GM15510 (cell line): ENCODE results near the gene KNOP1.

Experiments
- POLR2A ChIP-seq: IDR thresholded peaks from 3 replicates; pipeline ENCODE4 v1.6.1; 2011; ENCODE audit warnings: borderline replicate concordance; ENCODE audit not compliant: insufficient read length; ENCODE audit errors: extremely low read depth

Gene KNOP1, protein sequence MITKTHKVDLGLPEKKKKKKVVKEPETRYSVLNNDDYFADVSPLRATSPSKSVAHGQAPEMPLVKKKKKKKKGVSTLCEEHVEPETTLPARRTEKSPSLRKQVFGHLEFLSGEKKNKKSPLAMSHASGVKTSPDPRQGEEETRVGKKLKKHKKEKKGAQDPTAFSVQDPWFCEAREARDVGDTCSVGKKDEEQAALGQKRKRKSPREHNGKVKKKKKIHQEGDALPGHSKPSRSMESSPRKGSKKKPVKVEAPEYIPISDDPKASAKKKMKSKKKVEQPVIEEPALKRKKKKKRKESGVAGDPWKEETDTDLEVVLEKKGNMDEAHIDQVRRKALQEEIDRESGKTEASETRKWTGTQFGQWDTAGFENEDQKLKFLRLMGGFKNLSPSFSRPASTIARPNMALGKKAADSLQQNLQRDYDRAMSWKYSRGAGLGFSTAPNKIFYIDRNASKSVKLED

DNA sequence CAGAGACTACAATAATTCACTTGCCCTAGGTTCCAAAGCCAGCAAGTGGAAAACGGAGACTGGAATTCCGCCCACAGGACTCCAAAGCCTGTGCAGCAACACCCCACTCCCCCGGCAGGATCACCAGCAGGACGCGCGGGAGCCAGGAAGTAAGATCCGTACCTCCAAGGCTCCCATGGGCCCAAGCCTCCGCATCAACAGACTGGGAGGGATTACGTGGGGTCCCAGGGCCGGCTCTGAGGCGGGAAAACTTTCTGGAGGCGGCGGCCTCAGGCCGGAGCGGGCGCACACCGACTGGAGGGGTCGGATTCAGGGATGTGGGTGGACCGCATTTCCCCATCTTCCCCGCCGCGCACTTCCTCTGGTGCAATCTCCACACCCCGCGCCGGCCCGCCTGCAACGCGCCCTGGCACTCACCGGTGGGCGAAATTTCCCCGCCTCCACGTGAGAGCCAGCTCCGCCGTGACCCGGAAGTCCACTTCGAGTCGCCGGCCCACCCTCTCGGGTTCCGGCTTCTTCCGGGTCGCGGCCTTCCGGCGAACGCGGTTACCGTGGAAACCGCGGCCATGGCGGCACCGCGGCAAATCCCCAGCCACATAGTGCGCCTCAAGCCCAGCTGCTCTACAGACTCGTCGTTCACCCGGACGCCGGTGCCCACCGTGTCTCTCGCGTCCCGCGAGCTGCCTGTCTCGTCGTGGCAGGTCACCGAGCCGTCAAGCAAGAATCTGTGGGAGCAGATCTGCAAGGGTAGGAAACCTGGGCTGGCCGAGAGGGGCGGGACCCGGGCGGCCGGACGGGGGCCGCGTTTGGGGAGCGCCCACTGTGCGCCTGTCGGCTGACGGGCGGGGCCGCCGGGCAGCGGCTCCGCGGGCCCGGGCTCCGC lies at the start of gene KNOP1, which contains the start of gene IQCK:
Gene KNOP1, minus strand, starts transcription at position 487 of the 883 bp plus-strand sequence. CDS start 3,192 bp downstream, outside the sequence.
Gene IQCK, plus strand, starts transcription at position 531 of the 883 bp plus-strand sequence. Its CDS starts 36 bp downstream, at position 567.
- TF ChIP-seq POLR2A, result peak; percentile 65

DNA sequence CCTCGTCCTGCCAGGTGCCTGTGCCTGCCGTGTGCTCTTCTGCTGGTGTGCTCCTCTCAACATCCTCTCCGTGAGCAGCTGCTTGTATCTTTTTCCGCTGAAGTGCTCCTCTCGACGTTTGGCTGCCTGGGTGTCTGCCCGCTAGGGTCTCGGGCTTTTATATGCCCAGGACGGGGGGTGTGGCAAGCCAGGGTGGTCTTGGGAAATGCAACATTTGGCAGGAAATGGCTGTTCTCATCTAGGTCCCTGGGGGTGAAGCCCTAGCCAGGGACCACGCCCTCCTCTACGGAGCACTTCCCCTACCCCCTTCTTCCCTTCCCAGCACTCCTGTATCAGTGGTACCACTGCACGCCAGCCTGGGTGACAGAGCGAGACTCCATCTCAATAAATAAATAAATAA lies 49.5 kb upstream of the KNOP1 start:
- TF ChIP-seq POLR2A, result no peak

DNA sequence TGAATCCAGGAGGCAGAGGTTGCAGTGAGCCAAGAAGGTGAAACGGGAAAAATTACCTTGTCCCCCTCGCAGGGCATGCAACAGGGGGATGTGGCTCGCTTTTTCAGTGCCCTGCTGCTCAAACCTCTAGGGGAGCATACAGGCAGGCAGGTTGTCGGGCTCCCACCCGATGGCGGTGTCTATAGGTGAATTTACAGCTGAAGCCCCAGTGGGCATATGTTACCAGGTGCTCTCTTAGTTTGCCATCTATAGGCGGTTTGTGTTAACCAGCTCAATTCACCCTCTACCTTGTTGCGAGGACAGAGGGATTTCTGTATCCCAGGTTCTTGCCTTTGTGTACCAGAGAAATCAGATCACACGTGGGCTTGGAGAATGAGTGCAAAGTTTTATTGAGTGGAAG lies 49.0 kb upstream of the KNOP1 start:
- no peak for TF ChIP-seq POLR2A

DNA sequence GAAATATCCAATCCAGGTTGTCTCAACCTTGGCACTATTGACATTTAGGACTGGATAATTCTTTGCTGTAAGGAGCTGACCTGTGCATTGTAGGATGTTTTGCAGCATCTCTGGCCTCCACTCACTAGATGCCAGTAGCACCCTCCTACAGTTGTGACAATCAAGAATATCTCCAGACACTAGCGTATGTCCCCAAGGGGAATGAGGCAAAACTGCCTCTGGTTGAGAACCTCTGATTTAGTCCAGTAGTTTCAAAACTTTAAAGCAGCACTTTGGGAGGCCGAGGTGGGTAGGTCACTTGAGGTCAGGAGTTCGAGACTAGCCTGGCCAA lies 48.5 kb upstream of the KNOP1 start:
- TF ChIP-seq POLR2A, result no peak

DNA sequence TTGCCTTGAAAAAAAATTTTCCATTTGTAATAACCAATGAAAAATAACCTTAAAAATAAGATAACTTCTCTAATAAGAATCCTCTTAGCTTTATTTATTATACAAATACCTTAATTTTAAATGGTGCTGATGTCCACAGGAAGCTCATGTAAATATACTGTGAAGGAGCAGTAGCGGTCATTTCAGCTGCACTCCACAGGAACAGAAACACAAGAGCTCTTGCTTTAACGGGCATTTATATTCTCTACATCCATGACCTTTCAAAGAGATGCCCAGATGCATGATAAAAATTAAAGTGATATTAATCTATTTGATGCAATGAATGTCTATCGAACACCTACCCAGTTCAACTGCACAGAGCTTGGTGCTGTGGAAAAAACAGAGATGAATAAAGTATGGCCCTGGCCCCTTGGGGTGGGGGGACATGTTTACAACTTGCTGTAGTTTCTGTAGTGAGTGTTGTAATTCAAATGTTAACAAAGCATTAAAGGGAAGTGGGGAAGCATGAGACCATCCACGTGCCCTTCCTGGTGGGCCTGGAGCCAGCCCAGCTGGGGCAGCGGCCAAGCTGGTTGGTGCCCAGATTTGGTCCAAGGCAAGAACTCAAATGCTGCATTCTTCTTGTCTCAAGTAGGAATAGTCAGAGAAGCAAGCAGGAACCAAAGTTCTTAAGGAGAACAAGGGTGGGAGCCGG lies 48.0 kb upstream of the KNOP1 start:
- no peak for TF ChIP-seq POLR2A

DNA sequence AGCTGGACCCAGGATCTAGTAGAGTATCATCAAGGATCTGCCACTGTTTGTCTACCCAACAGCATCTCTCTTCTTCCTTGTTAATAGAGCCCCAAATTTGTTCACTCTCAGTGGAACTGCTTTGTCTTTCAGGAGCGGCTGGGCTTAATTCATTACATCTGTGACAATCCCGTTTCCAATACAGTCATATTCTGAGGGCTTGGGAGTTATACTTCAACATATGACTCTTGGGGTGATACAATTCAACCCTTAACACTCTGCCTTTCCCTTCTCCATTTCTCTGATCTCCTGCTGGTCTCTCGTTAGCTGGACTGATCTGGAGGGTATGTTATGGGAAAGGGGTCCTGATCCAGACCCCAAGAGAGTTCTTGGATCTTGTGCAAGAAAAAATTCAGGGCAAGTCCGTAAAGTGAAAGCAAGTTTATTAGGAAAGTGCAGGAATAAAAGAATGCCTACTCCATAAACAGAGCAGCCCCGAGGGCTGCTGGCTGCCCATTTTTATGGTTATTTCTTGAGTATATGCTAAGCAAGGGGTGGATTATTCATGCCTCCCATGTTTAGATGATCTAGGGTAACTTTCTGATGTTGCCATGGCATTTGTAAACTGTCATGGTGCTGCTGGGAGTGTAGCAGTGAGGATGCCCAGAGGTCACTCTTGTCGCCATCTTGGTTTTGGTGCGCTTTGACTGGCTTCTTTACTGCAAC lies 42.5 kb upstream of the KNOP1 start:
- TF ChIP-seq POLR2A, result no peak

DNA sequence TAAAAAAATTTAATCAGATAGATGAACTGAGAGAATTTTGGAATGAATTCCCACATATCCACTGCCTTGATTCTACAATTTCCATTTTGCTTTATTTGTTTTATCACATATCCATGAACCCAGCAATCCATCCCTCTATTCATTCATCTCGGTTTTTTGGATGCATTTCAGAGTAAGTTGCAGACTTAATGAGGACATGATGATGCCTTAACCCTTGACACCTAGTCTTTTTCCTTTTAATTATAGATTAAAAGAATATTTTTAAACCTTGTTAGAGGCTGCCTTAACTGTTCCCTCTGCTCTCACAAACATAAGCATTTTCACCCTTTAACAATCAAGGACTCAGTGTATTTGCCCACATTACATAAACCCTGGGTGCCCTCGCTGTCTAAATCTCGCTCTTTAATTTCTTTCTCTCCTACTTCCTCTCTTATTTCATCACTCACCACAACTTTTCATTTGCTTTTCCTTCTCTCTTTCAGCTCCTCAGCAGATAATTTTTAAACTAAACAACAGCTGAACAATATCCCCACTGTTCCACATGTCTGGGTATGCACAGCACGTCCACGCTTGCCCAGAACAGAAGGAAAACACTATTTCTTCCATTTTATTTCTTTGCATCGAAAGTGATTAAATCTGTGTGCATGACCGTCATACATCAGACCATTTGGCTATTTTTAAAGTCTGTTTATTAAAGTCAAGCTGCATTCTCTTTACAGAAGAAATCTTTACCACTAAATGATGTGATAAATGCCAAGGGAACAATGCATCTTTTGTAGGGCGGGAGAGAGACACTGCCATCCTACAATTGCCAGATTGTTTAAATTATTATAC lies 40.0 kb upstream of the KNOP1 start:
- no peak for TF ChIP-seq POLR2A

DNA sequence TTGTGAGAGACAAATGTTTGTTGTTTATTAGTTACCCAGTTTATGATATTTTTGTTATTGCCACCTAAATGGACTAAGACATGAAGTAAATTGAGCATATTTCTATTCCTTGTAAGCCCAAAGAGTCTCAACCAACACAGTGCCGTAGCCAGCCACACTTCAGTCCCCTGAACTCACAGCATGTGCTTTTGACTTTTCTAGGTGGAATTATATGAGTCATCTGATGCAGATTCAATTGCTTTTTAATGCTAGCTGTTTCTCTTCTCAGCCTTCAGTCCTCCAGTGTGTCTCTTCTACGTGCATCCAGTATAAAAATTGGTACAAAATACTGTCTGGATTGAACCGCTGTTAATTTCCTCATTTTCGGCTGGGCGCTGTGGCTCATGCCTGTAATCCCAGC lies 39.0 kb upstream of the KNOP1 start:
- TF ChIP-seq POLR2A, result no peak

DNA sequence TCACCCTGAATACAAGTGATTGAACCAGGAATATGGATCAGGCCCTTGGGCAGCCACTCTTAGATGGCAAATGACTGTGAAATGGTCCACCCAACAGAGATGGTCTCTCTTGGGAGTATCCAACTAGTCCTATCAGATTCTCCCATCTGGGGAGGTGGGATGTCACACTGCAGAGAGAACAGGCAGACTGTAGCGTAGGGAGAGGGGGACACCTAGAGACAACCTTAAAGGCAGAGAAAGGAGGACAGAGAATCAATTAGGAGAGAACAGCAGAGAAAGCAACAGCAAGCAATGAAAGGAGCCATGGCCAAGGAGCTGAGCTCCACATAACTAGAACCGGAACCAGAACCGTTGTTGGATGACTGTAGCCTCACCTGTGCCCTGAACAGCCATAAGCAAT lies 37.2 kb upstream of the KNOP1 start:
- no peak for TF ChIP-seq POLR2A

DNA sequence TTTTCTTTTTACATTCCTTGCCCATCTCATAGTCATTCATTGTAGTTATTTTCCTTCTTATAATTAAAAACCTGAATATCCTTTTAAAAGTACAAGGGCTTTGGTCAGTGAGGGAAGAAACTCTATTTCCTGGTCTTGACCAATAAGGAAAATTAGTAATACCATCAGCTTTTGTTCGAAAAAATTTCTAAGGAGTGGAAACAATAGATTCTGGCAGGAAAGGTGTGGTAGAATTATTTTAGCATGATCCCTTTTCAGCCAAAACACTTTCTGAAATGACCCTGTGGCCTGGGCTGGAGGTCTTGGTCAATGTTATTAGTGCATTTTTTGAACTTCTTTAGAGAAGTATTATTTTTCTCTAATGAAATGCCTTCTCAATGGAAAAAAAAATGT lies 36.6 kb upstream of the KNOP1 start:
- no peak for TF ChIP-seq POLR2A

DNA sequence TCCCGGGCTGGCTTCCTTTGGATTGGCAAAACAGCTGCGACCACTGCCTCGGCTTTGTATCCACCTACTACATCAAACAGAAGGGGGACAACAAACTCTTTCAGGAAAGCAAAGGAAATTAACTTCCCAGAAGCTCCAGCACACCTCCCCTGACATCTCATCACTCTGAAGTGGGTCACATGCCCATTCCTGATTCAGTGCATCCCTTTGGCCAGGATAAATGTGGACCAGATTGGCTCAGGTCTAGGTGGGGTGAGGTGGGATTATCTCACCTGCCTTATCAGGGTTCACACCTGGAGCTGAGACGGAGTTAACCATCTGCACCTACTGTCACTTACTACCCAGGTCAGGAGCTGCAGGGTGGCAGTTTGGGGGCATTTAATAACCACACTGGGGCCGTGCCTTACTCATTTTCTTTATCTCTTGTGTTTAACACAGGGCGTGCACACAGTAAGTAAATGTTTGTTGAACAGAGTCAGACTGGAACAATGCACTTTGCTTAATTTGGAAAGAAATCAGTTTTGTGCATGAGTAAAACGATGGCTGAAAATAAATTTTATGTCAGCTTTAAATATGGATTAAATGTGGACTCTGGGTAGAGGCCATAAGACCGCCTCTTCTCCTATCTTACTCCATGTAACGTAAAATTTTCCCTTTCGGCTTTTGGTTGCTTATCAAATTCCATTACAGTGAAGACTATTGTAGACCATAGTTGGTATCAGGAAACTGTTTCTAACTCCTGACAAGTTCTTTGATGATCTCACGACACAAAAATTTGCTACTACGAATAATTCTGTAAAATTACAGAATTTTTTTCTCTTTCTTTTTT lies 36.0 kb upstream of the KNOP1 start:
- TF ChIP-seq POLR2A, result no peak

DNA sequence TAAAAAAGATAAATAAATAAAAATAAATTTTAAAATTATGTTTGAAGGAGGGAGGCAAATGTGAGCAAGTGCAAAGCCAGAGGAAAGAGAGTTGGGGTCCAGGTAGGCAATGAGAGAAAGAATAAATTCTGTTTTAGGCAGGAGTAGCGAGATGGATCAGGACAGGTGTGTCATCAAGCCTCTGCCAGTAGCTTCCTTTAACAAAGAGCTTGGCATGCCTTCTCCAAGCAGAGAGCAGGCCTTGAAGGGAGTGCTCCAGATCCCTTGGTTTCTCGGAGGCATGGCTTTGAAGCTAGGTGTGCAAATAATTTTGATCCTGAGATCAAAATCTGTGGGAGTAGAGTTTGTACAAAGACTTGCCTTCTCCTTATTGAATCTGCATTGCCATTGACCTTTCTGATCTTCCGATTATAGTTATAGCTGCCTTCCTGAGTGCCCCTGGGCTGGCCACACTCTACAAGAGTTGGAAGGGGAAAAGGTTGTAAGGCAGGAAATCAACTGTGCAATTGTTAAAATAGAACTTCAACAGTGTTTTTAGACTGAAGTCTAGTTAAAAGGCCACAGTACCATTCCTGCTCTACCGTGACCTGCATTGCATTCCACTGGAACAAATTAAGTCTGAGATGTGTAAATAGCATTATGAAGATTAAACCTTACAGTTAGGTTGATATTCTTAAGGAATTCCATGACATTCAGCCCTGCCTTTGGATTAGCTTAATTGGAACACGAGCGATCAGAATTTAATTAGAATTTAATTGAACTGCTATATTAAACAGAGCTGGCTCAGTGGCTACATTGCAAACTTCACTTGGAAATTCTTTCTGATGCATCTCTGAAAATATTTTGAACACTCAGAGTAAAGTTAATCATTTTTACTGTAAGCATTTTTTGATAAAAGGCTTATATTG lies 33.7 kb upstream of the KNOP1 start:
- no peak for TF ChIP-seq POLR2A
